WTC11 (cell line): ENCODE measurements around the gene HOXB8. TPM values are rescaled to one million over a fixed set of nuclear protein-coding genes. Genes with fewer than 3 reads are reported as not detected.

Source experiments
- ATAC-seq: fragments of 200-7000 bp; cut with Tn5 transposase; 2 replicates; pipeline ENCODE4 v1.10.0; 2021; ENCODE audit warnings: mild to moderate bottlenecking, moderate library complexity
- CTCF ChIA-PET: fragments of 300-600 bp; sonication (Branson Sonifier 250); formaldehyde crosslinking; loops from one replicate; lab custom pipeline; 2021; ENCODE audit warnings: antibody characterized with exemption; lab: Charles Lee
- POLR2A ChIA-PET: fragments of 350-600 bp; sonication (Branson Sonifier 250); formaldehyde crosslinking; loops from one replicate; lab custom pipeline; 2021; ENCODE audit warnings: antibody characterized with exemption; lab: Charles Lee
- DNase-seq: peaks from one replicate; pipeline ENCODE4 v3.0.0; 2021; ENCODE audit warnings: low spot score
- H3K27ac Mint-ChIP-seq: 2 replicates; pipeline ENCODE4 v1.8.0; 2021; ENCODE audit warnings: mixed read lengths
- H3K27me3 Mint-ChIP-seq: 2 replicates; pipeline ENCODE4 v1.8.0; 2021; ENCODE audit warnings: low read depth, mild to moderate bottlenecking, moderate library complexity, mixed read lengths
- H3K36me3 Mint-ChIP-seq: 2 replicates; pipeline ENCODE4 v1.8.0; 2021; ENCODE audit warnings: mixed read lengths
- H3K4me1 Mint-ChIP-seq: 2 replicates; pipeline ENCODE4 v1.8.0; 2022; ENCODE audit warnings: mixed read lengths
- H3K4me3 Mint-ChIP-seq: 2 replicates; pipeline ENCODE4 v1.8.0; 2021; ENCODE audit warnings: mild to moderate bottlenecking, moderate library complexity, mixed read lengths
- H3K9me3 Mint-ChIP-seq: 2 replicates; pipeline ENCODE4 v1.8.0; 2021; ENCODE audit warnings: mixed read lengths
- AR ChIP-seq: fragments of 250-450 bp; sonication (Bioruptor Pico); IDR thresholded peaks from 2 replicates; pipeline ENCODE4 v1.9.0; 2021; ENCODE audit warnings: mild to moderate bottlenecking
- ATF1 ChIP-seq: sonication (generic); formaldehyde crosslinking; IDR thresholded peaks from 2 replicates; pipeline ENCODE4 v1.8.1; 2023; ENCODE audit warnings: mild to moderate bottlenecking, moderate library complexity, missing genetic modification reagents
- ATF6 ChIP-seq: sonication (generic); formaldehyde crosslinking; IDR thresholded peaks from 2 replicates; pipeline ENCODE4 v1.8.1; 2023; ENCODE audit warnings: mild to moderate bottlenecking, missing genetic modification reagents
- ETV6 ChIP-seq: sonication (generic); formaldehyde crosslinking; IDR thresholded peaks from 2 replicates; pipeline ENCODE4 v1.8.1; 2022; ENCODE audit warnings: mild to moderate bottlenecking, missing genetic modification reagents
- FOXK1 ChIP-seq: sonication (generic); formaldehyde crosslinking; IDR thresholded peaks from 2 replicates; pipeline ENCODE4 v1.8.0; 2022; ENCODE audit warnings: mild to moderate bottlenecking, moderate library complexity, missing genetic modification reagents
- FOXP4 ChIP-seq: sonication (generic); formaldehyde crosslinking; IDR thresholded peaks from 2 replicates; pipeline ENCODE4 v1.8.0; 2022; ENCODE audit warnings: mild to moderate bottlenecking, missing genetic modification reagents
- IRF2 ChIP-seq: sonication (generic); formaldehyde crosslinking; IDR thresholded peaks from 2 replicates; pipeline ENCODE4 v1.8.0; 2022; ENCODE audit warnings: low read depth, missing genetic modification reagents, borderline replicate concordance
- SOX15 ChIP-seq: fragments of 250-450 bp; sonication (Bioruptor Pico); IDR thresholded peaks from 2 replicates; pipeline ENCODE4 v1.9.0; 2021; ENCODE audit warnings: mild to moderate bottlenecking
- SP1 ChIP-seq: sonication (generic); formaldehyde crosslinking; conservative IDR thresholded peaks from 2 replicates; pipeline ENCODE4 v1.8.1; 2022; ENCODE audit warnings: missing genetic modification reagents
- STAT6 ChIP-seq: sonication (generic); formaldehyde crosslinking; conservative IDR thresholded peaks from 2 replicates; pipeline ENCODE4 v1.8.1; 2023; ENCODE audit warnings: mild to moderate bottlenecking, low read depth, missing genetic modification reagents, moderate library complexity
- ZNF219 ChIP-seq: sonication (generic); formaldehyde crosslinking; IDR thresholded peaks from 2 replicates; pipeline ENCODE4 v1.8.0; 2023; ENCODE audit warnings: missing genetic modification reagents, mild to moderate bottlenecking, borderline replicate concordance
- ZNF416 ChIP-seq: fragments of 250-450 bp; sonication (Bioruptor Pico); IDR thresholded peaks from 2 replicates; pipeline ENCODE4 v1.9.0; 2021; ENCODE audit warnings: mild to moderate bottlenecking, inconsistent platforms
- ZNF425 ChIP-seq: fragments of 250-450 bp; sonication (Bioruptor Pico); conservative IDR thresholded peaks from 2 replicates; pipeline ENCODE4 v1.9.0; 2021; ENCODE audit warnings: mild to moderate bottlenecking
- total RNA-seq: library from RNA; stranded (reverse); gene quantifications from 3 replicates; pipeline ENCODE4 v1.2.3, GENCODE V29; 2021

The HOXB8 gene
- total RNA-seq, 1 experiment from 2014 or later, result not detected

GRCh38 chr17:48593126-48593829 is 21.8 kb downstream of the HOXB8 start, which contains the start of gene HOXB5:
TSS of gene HOXB5 (minus strand) at chr17:48593779. CDS start at chr17:48593682, 97 bp downstream.
- TF ChIP-seq SP1 (CRISPR knock-in tag) (no peak), STAT6 (no peak), SOX15 (CRISPR knock-in tag) (no peak), ZNF425 (CRISPR knock-in tag) (no peak), AR (CRISPR knock-in tag) (no peak), ZNF219 (CRISPR knock-in tag) (no peak), FOXP4 (CRISPR knock-in tag) (no peak), ZNF416 (CRISPR knock-in tag) (no peak), FOXK1 (CRISPR knock-in tag) (no peak), ETV6 (CRISPR knock-in tag) (no peak), IRF2 (no peak), ATF6 (CRISPR knock-in tag) (no peak), ATF1 (CRISPR knock-in tag) (no peak)
- CTCF ChIA-PET, result interaction anchor here (0.6 to 2.5 kb wide), 34 partner anchors 9 to 377 kb away, joined by 3 to 15 read pairs (median 5); partner anchors contain the start of genes HOXB7 and HOXB8
- Mint-ChIP-seq H3K9me3 (no peaks in the 10 kb centered on the region), H3K4me1 (peaks cover 55% of the 10 kb centered on the region), H3K4me3 (peak within 1 kb of the TSS; percentile 50), H3K27ac (no peak within 1 kb of the TSS), H3K27me3 (peaks cover 100% of the 10 kb centered on the region; the same call in 1 of the 2 replicates), H3K36me3 (peaks cover 2% of the 10 kb centered on the region; the same call in 1 of the 2 replicates)
- DNase-seq, result no peak
- ATAC-seq, result no peak; the same call in 1 of the 2 replicates
- POLR2A ChIA-PET, result interaction anchor here (1.0 kb wide), 1 partner anchor 215 kb away, joined by 3 read pairs; no protein-coding TSS in a partner anchor
